ENCODE results near the gene TOM1L2.

Gene TOM1L2

DNA sequence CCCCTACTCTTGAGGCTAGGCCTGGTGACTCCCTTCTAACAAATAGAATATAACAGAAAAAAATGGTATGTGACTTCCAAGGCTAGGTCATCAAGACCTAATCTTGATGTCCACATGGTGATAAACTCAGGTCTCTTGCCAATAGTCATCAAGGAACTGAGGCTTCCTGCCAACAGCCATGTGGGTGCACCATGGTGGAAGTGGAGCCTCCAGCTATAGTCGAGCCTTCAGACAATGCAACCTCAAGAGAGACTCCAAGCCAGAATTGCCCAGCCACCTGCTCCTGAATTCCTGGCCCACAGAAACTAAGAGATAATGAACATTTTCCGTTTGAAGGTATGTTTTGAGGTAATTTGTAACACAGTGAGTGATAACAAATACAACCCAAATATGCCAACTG, 79.5 kb downstream of the TOM1L2 start:
- DNase-seq = no peak

DNA sequence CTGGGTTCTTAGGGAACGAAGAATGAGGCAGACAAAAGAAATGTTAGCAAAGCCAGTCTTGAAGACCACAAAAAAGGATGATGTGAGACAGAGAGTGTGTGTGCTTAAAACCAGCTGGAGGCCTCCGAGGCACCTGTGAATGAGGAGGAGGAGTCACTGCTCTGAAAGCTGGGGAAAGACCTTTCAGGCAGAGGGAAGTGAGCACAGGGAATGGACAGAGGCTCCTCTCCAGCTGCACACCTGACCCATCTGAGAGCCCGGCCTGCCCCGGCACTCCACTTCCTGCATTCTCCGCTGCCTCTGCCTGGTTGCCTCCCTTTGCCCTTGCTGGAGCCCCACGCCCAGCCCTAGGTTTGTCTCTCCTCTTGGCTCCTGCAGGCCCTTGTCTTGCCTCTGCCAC, 80.2 kb downstream of the TOM1L2 start:
- no peak for DNase-seq

DNA sequence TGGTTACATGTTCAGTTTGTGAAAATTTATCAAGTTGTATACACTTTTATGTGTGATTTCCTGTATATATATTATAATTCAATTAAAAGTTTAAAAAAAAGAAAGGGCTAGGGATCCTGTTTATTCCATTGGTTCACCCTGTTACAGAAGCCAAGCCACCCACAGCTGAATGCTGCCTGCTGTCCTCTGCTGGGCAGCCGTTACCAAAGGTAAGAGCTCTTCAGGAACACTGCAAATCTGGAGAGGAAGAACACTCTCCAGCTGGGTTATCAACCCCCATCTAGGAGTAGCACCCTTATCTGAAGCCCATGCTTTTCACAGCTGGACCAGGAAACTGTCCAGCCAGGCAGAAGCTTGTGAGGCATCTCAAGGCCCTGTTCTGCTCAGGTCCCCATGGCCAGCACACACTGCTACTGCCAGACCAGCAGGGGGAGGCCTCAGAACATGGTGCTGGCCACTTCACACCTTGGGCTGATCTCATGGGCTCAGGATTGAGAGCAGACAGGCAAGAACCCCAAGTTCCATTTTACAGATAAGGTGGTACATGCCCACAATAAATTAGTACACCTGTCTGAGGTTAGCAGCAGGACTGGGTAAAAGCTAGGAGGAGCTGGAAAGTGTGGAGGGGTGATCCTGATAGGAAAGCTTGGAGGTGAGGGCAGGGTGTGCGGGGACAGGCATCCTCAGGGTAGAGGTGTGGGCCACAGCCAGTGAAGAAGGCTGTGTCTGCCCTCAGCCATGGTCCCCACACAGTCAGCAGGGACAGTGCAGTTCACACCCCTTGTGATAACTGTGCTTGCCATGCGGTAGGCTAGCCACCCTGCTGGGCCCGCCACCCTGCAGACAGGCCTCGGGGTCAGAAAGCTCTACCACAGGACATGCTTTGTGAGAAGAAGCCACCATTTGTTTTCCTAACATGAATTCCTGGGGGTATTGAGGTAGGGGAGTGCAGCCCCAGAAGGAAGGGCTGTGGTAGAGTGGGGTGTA, 81.1 kb downstream of the TOM1L2 start:
- DNase-seq = peak; percentile 35

DNA sequence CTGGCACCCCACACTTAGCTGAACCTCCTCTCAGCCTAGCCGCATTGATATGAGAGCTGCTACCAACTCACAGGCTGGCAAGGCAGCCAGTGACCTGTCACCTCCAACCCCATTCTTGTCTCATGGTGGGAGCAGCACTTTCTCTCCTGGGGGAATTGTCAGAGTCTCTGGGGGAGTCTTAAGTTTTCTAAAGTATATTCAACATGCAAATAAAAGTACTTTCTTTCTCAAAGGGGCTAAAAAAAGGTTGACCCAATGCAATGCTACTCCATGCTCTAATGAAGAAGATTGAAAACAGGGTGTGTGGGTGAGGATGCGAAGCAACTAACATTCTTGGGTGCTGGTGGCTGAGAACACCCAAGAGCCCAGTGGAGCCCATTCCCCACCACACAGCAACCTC, 82.3 kb downstream of the TOM1L2 start:
- no peak for DNase-seq

DNA sequence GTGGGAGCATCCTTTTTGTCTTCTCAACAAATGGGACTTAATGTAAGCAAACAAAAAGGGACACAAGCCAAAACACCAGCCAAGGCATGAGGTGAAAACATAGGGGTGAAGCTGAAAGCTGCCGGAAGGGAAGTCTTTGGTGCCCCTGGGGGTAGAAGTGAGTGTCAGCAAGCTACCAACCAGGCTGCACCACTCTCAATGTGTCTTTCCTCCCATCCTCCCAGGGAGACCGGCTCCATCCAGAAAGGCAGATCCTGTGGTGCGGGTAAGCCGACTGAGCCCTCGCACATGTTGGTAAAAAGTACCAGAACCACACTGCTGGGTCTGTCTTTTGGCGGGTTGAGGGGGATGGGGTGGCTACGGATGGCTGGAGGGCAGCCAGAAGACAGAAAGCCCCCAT, 83.4 kb downstream of the TOM1L2 start:
- DNase-seq = no peak

DNA sequence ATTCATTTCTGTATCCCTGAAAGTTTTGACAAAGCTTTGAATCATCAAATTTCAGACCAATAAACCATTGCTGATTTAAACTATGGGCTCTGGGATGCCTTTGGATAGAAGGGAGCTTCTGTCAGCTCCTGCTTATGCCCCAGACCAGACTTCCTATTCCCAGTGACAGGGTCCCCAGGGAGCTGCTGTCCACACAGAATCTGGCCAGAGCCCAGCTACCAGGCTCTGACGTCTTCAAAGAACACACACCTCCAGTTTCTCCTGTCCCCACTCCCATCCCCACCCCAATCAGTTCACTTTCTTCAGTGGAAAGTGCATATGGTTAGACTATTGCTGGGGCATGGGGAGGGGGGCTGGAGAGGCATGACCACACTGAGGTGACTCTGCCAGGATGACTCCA, 83.8 kb downstream of the TOM1L2 start:
- no peak for DNase-seq

DNA sequence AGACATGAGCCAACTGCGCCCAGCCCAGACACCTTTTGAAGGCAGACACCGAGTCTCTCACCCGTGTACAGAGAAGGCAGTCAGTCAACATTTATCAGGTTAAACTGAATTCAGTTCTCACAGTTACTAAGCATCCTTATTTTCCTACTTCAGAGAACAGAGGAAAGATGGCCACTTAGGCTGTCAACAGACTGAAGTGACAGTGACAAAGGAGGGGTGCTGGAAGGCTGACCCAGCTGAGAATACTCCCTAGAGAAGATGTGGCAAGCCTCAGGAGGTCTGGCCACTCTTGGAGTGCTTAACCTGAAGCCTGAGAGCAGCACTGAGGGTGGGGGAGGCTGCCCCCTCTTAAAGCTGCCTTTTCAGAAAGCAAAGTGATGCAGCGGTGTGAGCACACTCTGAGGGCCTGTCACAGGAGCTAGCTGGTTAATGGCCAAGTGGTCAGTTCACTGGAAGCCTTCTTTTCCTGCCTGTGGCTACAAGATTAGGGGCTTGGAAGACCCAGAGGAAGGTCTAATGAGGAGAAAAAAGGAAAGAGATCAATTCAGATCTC, 84.4 kb downstream of the TOM1L2 start:
- DNase-seq = no peak

DNA sequence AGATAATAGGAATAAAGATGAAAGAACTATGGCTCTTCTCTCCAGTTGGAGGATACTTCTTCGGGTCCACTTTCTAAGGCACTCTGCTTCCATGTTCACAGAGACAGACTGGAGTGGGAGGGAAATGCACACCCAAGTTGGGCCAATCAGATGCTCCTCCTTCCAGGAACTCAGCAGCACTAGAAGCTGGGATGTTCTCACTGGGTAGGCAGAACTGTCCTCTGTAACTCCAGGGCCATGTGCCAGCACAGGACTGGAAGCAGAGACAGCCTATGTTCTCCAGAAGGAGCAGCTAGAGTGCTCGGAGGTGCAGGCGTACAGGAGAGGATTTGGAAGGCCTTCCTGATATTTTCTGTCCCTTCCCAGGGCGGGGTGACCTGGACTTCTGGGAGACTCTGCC, 85.5 kb downstream of the TOM1L2 start:
- no peak for DNase-seq

DNA sequence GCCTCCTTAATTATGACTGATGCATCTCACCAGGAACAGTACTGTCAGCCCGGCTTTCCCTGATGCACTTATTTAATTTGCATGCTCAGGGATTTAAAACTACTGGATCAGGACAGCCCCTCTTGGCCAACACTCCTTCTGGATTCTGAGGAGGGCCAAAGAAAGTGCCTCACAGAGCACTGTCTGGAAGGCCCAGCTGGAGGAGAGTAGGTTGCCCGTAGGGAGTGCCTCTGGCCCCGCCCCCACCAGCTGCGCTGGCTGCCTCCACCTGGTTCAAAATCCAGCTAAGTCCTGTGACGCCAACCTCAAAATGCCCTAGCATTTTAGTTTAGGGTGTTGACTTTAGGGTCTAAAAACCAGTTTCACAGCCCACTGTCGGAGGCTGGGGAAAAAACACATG, 86.0 kb downstream of the TOM1L2 start:
- no peak for DNase-seq

DNA sequence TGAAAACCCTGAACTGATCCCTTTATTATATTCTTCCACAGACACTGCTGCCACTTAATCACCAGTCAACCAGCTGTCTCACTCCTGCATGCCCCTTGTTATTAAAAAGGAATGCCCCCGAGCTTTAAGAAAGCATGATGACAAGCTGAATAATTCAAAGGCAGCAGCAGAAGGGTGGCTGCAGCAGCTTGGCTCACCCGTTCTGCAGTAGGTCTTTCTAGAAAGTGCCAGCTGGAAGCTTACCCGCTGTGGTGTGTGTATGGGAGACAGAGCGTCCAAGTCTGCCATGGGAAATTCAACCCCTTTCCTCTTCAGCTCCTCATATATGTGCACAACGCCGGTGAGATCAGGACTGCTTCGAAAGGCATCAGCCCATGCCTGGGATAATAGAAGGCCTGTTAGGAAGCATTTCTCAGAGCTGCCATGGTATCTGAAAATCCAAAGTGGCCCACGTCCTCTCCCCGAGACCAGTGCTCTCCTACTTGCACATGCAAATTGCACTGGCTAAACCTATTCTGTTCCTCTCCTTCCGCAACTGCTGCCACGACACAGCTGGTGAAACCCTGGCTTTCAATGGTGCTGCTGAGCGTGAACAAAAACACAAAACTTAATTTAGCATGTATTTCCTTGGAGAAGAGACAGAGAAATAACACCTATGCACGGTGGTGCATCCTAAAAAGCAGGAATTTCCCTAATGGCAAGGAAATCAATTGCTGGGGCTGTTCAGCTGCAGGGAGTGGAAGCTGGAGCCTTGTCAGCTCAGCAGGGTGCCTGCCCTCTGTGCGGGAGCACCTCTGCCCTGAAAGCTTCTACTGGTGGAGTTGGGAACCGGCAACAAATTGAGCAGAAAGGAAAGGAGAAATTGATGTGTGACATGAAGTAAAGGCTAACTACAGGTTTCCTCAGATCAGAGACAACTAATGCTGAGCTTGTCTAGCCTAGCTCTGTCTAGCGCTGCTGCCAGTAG, 87.5 kb downstream of the TOM1L2 start:
- DNase-seq = no peak

DNA sequence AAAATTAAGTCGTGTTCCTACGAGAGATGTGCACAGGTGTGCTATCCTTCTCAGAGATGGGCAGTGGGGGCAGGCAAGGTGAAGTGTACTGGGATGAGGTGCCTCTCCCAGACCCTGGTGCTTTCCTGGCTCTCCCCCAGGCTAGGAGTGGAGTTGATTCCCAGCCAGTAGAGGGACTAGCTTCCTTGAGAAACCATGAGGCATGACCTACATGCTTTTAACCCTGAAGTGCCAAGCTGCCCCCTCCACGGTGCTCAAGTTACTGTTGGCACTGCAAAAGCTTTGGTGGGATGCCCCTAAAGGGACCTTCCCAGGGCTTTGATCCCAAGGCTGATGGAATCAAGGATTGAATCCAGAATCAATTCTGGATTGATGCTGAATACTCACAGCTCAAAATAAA, 88.4 kb downstream of the TOM1L2 start:
- no peak for DNase-seq

DNA sequence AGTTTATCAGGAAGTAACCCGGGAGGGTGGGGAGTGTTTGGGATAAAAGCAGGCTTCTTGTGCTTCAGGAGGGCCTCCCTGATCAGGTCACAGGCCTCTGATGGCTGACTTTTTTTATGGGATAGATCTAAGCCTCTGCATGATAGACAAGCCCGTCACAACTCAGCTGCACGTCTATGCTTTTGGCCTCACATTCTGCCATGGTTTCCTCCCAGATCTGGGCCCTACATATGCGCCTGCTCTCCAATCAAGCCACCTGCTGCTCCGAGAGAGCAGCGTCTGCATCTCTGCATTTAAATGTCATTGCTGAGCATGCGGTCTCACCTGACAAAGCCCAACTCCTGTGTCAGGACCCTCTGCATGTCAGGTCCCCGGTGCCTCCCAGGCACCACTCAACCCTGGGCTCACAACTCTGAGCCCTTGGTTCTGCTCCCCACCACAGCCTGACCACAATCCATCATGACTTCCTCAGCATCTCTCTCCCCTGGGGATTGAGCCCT, 90.1 kb downstream of the TOM1L2 start:
- DNase-seq = no peak

DNA sequence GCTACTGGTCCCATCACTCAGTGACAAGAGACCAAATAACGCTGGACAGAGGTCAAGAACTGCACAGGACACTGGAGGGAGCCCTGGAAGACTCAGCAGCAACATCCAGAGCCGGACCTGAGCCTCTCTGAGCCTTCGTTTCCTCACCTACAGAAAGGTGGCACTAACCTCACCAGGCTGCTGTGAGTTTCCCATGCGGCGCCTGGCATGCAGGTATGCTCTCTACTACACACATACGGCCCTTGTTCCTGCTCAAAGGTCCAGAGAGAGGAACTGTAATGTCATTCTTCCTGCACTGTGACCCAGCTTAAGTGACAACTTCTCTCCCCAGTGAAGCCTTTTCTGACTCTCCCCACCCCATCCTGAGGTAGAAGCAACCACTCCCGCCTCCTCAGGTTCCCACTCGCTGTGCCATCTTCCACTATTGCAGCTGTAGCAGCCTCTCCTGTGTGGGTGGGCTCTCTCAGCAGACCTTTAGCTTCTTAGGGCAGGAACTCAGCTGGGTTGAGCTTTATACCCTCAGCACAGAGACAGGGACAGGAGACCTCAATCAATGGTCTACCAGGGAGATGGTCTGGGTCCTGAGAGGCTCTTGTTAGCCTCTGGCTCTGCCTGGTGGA, 91.5 kb downstream of the TOM1L2 start:
- DNase-seq = no peak

DNA sequence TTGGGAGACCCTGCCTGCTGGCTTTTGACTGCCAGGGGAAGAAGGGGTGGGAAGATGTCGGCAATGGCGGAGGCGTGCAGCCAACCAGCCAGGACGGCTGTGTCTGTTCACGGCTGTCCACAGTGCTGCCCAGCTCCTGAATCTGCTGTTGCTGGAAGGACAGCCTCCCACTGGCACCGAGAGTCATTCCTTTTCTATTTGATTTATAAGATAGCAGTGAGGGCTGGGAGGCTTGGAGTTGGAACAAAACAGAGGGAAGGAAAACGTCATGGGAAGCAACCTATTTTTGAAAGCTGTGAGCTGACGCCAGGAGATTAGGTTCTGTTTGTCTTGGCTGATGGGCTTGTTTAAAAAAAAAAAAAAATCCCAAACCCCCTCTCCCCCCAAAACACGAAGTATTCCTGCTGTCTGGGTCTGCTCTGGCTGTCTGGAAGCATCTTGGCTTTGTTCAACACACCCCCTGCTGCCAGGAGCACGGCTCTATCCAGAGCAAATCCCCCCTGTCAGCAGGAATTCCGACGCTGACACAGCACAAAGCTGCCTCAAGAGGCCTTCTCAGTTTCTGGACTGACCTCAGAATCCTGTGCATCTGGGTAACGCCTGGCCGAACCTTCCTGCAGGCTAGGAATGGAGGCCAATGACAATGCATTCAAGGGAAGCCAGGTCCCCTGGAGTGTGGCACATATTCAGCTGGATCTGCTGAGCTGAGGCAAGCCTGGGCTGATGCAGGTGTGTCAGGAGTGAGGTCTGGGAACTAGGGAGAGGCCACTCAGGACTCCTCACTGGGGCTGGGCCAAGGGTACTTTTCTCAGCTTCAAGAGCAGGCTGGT, 94.5 kb downstream of the TOM1L2 start:
- no peak for DNase-seq

DNA sequence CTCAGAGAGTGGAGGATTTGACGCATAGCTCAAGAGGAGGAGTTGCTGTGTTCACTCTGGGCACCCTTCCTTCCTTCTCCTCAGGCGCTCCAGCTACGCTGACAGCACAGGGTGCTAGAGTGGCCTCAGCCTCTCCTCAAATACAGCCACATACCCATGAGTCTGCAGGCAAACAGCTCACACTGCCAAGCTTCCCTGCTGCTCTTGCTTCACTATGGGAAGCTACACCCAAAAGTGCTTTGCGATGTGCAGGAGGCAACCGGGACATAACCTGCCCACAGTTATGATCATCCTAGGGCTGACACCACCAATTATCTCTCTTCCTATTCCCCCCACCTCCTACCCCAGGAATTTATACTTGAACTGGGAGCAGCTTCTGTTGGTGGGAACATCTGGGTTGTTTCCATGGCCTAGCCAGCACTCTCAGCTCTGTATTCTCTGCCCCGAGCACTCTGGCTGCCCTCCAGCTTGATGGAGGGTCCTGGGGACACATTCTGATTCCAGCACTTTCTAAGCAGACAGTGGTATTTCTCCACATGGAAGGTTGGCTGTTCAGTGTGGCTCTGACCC, 95.2 kb downstream of the TOM1L2 start:
- no peak for DNase-seq

DNA sequence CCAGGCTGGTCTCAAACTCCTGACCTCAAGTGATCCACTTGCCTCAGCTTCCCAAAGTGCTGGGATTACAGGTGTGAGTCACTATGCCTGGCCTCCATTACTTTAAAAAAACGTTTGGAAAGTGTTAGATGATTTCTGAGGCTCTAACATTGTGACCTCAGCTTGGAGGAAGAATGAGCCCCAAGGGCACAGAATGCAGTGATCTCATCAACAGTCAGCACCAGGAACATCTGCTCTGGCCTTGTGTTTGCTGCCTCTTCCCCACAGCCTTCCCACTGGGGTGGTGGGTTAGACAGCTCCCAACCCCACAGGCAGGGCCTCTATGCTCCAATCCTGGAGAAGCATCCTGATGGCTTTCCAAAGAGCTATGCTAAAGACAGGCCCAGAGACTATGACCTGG, 97.7 kb downstream of the TOM1L2 start:
- DNase-seq = no peak

DNA sequence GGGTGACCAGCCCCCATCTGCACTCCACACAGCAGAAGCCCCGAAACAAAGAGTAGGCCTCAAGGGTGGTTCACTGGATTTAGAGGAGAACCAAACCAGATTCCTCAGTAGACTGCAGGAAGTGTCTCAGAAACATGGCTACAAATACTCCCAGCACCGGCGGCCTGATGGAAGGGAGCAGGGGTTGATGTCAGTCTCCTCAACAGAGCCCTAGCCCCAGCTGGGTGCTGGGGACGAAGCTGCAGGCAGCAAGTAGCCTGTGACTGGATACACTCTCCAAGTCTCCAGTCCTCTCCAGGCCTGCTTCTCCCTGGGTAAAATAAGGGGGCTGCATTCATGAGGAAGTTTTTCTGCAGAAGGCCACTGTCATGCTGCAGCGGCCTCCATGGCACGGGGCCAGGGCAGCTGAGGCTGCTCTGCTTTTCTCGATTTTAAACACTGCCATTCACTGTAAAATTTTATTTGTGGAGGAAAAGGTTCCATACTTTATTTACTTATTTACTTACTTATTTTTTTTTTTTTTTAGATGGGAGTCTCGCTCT, 98.7 kb downstream of the TOM1L2 start:
- no peak for DNase-seq

DNA sequence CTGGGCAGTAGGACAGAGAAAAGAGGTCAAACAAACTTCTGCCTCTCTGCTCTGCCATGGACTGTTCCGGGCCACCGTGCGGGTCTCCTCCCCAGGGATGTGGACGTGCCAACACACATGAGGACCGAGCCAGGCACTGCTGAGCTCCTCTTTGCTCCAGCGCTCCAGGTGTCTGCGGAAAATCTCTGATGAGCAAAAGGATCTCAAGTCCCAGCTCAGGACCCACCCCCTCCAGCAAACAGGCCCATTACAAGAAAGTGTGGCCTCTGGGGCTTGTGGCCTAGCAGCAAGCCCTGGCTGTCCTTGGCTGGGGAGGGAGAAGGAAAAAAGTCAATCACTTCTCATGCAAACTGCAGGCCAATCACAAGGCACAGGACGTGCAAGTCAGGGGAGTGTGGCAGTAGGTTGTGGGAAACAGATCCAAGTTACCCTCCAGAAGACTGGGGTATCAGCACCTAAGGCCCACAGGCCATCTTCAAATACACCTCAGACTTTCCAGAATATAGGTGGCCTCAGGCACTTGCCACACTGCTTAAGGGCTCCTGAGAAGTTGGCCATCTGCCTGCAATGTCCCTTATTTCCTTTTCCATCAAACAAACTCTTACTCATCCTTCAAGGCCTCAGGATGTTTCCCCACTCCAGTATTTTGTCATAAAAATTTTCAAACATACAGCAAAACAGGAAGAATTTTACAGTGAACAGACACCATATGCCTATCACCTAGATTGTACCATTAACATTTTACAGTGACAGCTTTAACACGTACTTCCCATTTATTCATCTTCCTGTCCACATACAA, 99.5 kb downstream of the TOM1L2 start:
- no peak for DNase-seq

DNA sequence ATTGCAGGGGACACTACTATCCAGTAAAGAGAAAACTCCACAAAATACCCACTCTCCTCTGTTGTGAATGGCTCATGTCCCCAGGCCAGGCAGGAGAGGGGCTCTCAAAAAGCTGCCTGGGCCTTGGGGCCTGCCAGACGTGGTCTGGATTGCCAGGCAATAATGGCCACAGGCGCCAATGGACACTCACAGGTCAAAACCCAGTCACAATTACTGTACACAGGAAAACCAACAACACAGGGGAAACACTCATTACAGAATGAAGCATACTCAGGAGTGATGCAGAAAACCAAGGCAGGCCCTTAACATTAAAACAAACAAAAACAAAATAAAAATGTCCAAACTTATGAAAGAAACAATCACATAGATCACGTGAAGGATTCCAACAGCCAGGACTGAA, 100.3 kb downstream of the TOM1L2 start:
- DNase-seq = no peak

DNA sequence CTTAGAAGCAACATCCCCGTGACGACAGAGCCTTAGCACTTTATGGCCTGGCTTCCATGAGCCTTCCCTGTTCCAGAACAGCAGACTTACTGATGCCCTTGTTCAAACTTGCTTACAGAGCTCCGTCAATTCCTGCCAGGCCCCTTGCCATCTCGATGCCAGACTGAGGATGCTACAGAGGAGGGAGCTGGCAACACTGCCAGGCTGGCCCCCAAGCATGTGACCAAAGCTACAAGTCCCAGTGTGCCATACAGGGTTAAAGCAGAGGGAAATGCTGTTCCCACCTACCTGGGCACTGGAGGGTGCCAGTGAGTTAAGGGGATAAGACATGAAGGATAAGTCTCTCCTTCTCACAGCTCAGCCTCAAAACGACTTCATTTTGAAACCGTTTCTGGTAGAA, 102.0 kb downstream of the TOM1L2 start:
- no peak for DNase-seq
